ENCODE measurements around the gene ZNF668. TPM values are rescaled to one million over a fixed set of nuclear protein-coding genes. Genes with fewer than 3 reads are reported as not detected.

ZNF668 gene
- total and polyA plus RNA-seq, 2 of the 8 experiments (the other 6 are each of a cell fraction or from before 2014, with no cell fraction given): 14.0 to 14.3 TPM

- no peak overlapping the region for H3K18ac ChIP-seq (ENCODE audit: extremely low read depth, low read length)
- H4K5ac ChIP-seq (ENCODE audit: insufficient read length, low read depth, low read length): no peak overlapping the region
- H3K9me3 ChIP-seq (ENCODE audit: insufficient read depth in 2 of 2, low read depth in 1 of 2, low read length in 1 of 2): no peaks in the 10 kb centered on the region
- no peak overlapping the region for H2BK120ac ChIP-seq (replicated peaks; ENCODE audit: low read depth, low read length)
- no peak overlapping the region for H3K4ac ChIP-seq (replicated peaks; ENCODE audit: insufficient read length, low read depth, low read length)
- H3K36me3 ChIP-seq (ENCODE audit: control insufficient read depth in 2 of 4, insufficient read depth in 4 of 4, low read length in 3 of 4): peaks cover 2 to 18% (median 12%) of the 10 kb centered on the region in 4 experiments; a peak in 5 of 8 replicates
- H2AFZ ChIP-seq (ENCODE audit: low read length): no peak overlapping the region
- ChIA-PET POLR2A (ENCODE audit: partially characterized antibody) (interaction anchor here (0.6 to 29.9 kb wide), 8 partner anchors 12 to 89 kb away, joined by 3 to 713 read pairs (median 5); partner anchors contain the start of genes PRSS36, PRSS8 and PYCARD), CTCF (ENCODE audit: partially characterized antibody) (interaction anchor here (0.6 to 1.3 kb wide), 5 partner anchors 14 to 130 kb away, joined by 3 to 4 read pairs (median 3); partner anchors contain the start of gene HSD3B7)
- FAIRE-seq (no peak), DNase-seq (ENCODE audit: low read depth in 1 of 2, low spot score in 2 of 2) (no peak)
- H3K79me2 ChIP-seq (ENCODE audit: control insufficient read depth in 1 of 2, insufficient read depth in 2 of 2, low read length in 2 of 2): peaks cover under 1 to 6% of the 10 kb centered on the region in 2 experiments; a peak in 3 of 4 replicates
- H2AK5ac ChIP-seq (ENCODE audit: low read depth, low read length): no peak overlapping the region
- no peak overlapping the region for H4K91ac ChIP-seq (replicated peaks; ENCODE audit: insufficient read length, low read length)
- peaks cover 5% of the 10 kb centered on the region for H3K79me1 ChIP-seq (ENCODE audit: low read depth, low read length)
- H4K20me1 ChIP-seq (replicated peaks in 1 of 2; ENCODE audit: control insufficient read depth in 1 of 2, insufficient read depth in 2 of 2, low read length in 2 of 2): peaks cover 0 to 3% of the 10 kb centered on the region in 2 experiments
- no peak overlapping the region for H3K56ac ChIP-seq (replicated peaks; ENCODE audit: insufficient read length, low read depth, low read length)
- no peak overlapping the region for H2BK15ac ChIP-seq (ENCODE audit: low read length)
- H3K4me3 ChIP-seq (ENCODE audit: extremely low read depth in 1 of 4, insufficient read depth in 2 of 4, low read depth in 3 of 4, low read length in 4 of 4): no peak overlapping the region
- H3K23ac ChIP-seq (ENCODE audit: insufficient read length): no peak overlapping the region
- H3K4me2 ChIP-seq (ENCODE audit: insufficient read depth in 1 of 2, low read depth in 2 of 2, low read length in 2 of 2): no peak overlapping the region
- H2BK12ac ChIP-seq (ENCODE audit: low read depth, low read length): no peak overlapping the region
- no peak overlapping the region for H3K14ac ChIP-seq (ENCODE audit: insufficient read length)
- H2BK5ac ChIP-seq (ENCODE audit: low read depth, low read length): no peak overlapping the region
- H3K27ac ChIP-seq (ENCODE audit: low read depth, low read length): no peak overlapping the region
- H3K4me1 ChIP-seq (replicated peaks in 1 of 4; ENCODE audit: control insufficient read depth in 3 of 4, insufficient read depth in 4 of 4, low read length in 3 of 4): peaks cover 0 to 4% (median 2%) of the 10 kb centered on the region in 4 experiments; a peak in 2 of 7 replicates
- 84% methylated on average over 5 of the region's 5 CpGs; no CpG with 5 or more reads in 1 of the 2 experiments for WGBS, 2 experiments (ENCODE audit: extremely low coverage in 1 of 2, insufficient coverage in 1 of 2, insufficient read length in 1 of 2, insufficient replicate concordance in 2 of 2, low coverage in 1 of 2, low lambda C conversion rate in 2 of 2, missing lambda C conversion rate in 1 of 2)
- H3K9ac ChIP-seq (replicated peaks in 1 of 4; ENCODE audit: extremely low read depth in 1 of 4, low read depth in 3 of 4, low read length in 3 of 4): no peak overlapping the region
- H4K8ac ChIP-seq (ENCODE audit: extremely low read depth, insufficient read depth, low read length): no peak overlapping the region
- H3K23me2 ChIP-seq (ENCODE audit: low read depth, low read length): peaks cover 10% of the 10 kb centered on the region
- no peak overlapping the region for H2BK20ac ChIP-seq (ENCODE audit: low read length)
- H3K27me3 ChIP-seq (replicated peaks in 1 of 4; ENCODE audit: control insufficient read depth in 3 of 4, extremely low read depth in 1 of 4, insufficient read depth in 3 of 4, low read length in 3 of 4): no peaks in the 10 kb centered on the region
These were observed 39.4 kb upstream of the ZNF668 start for GRCh38 chr16:31113121-31114120.
